Measurements from ENCODE around the gene MAN2A2. TPM values are rescaled to one million over a fixed set of nuclear protein-coding genes. Genes with fewer than 3 reads are reported as not detected.

Gene MAN2A2
- total and polyA plus RNA-seq, 2 of the 8 experiments (the other 6 are each of a cell fraction or from before 2014, with no cell fraction given), result 23.1 to 29.7 TPM

- TF ChIP-seq POU5F1 (IDR thresholded peaks at IDR 0.05; ENCODE audit: low read depth, low read length) (no peak), CEBPB (IDR thresholded peaks at IDR 0.05; ENCODE audit: low read depth, low read length) (no peak), NRF1 (IDR thresholded peaks at IDR 0.05; ENCODE audit: low read depth, low read length) (no peak), RBBP5 (IDR thresholded peaks at IDR 0.05; ENCODE audit: borderline replicate concordance, low read depth, low read length) (no peak), CBX8 (IDR thresholded peaks at IDR 0.05; ENCODE audit: borderline replicate concordance, low read depth, low read length) (no peak), TBP (IDR thresholded peaks at IDR 0.05; ENCODE audit: low read depth, low read length) (no peak), PHF8 (conservative IDR thresholded peaks at IDR 0.05; ENCODE audit: low read depth, low read length) (no peak)
These were observed 27.5 kb upstream of the MAN2A2 start (continued) for GRCh38 chr15:90875549-90875981.
